ENCODE results near the gene ATOH8.

ATOH8 gene

GRCh38 chr2:85751627-85752026 lies 2.2 kb upstream of the ATOH8 start:
- H2AK5ac ChIP-seq (ENCODE audit: low read length, severe bottlenecking), result no peak overlapping the region
- H3K36me3 ChIP-seq (ENCODE audit: control insufficient read depth in 1 of 2, insufficient read depth in 2 of 2, low read depth in 1 of 2, low read length in 2 of 2), result peaks cover 0 to 3% of the 10 kb centered on the region in 2 experiments
- H2BK12ac ChIP-seq (ENCODE audit: low read length in 2 of 2), result peak overlapping the region in 1 of 2 experiments; percentile 81
- no peak overlapping the region for H3K9ac ChIP-seq (ENCODE audit: low read length)
- no peak overlapping the region for H3K4ac ChIP-seq (ENCODE audit: low read depth in 1 of 2, low read length in 2 of 2)
- H2AFZ ChIP-seq (ENCODE audit: low read depth, low read length), result no peak overlapping the region
- H3K23ac ChIP-seq (ENCODE audit: low read length in 2 of 2), result no peak overlapping the region
- WGBS, result 71% methylated on average over 11 of the region's 11 CpGs
- H3K4me1 ChIP-seq (ENCODE audit: control insufficient read depth, insufficient read depth, low read depth, low read length), result peaks cover 43% of the 10 kb centered on the region
- H4K91ac ChIP-seq (ENCODE audit: low read length), result no peak overlapping the region
- H4K8ac ChIP-seq (ENCODE audit: low read length), result no peak overlapping the region
- peaks cover 21 to 45% of the 10 kb centered on the region in 2 experiments for H3K27me3 ChIP-seq (ENCODE audit: control insufficient read depth in 1 of 2, insufficient read depth in 1 of 2, low read length in 2 of 2)
- no peak overlapping the region for H2BK15ac ChIP-seq (ENCODE audit: low read depth, poor library complexity, severe bottlenecking)
- no peaks in the 10 kb centered on the region for H3K9me3 ChIP-seq (ENCODE audit: control insufficient read depth, low read length)
- H3K79me1 ChIP-seq (replicated peaks; ENCODE audit: low read length, poor library complexity, severe bottlenecking), result peaks cover 3% of the 10 kb centered on the region
- H3K18ac ChIP-seq (ENCODE audit: low read depth in 1 of 2, low read length in 2 of 2), result peak overlapping the region in 1 of 2 experiments; percentile 81
- no peak overlapping the region for H3K27ac ChIP-seq (ENCODE audit: low read length, poor library complexity, severe bottlenecking)
- H3K4me2 ChIP-seq (ENCODE audit: low read length, poor library complexity, severe bottlenecking), result no peak overlapping the region
- no peak overlapping the region for H2BK5ac ChIP-seq (ENCODE audit: low read depth, low read length, poor library complexity, severe bottlenecking)
- H3K4me3 ChIP-seq (ENCODE audit: insufficient read depth in 1 of 2, low read depth in 1 of 2, low read length in 2 of 2), result no peak overlapping the region
- no peak overlapping the region for H2BK120ac ChIP-seq (ENCODE audit: low read depth, low read length)
- DNase-seq, result no peak
- H3K14ac ChIP-seq (ENCODE audit: low read length in 2 of 2), result peak overlapping the region in 1 of 2 experiments; percentile 41

GRCh38 chr2:85753035-85753524 lies 711 bp upstream of the ATOH8 start:
- H2BK5ac ChIP-seq (ENCODE audit: low read depth, low read length, poor library complexity, severe bottlenecking), result no peak overlapping the region
- no peak for DNase-seq
- no peak overlapping the region for H3K23ac ChIP-seq (ENCODE audit: low read length in 2 of 2)
- WGBS, result 7% methylated on average over 29 of the region's 29 CpGs
- H3K4me2 ChIP-seq (ENCODE audit: low read length, poor library complexity, severe bottlenecking), result peak overlapping the region; percentile 96
- H3K27ac ChIP-seq (ENCODE audit: low read length, poor library complexity, severe bottlenecking), result no peak overlapping the region
- H3K4ac ChIP-seq (ENCODE audit: low read depth in 1 of 2, low read length in 2 of 2), result peak overlapping the region; percentile 60 to 74
- peak overlapping the region in 1 of 2 experiments; percentile 46 for H2BK12ac ChIP-seq (ENCODE audit: low read length in 2 of 2)
- peak overlapping the region; percentile 48 for H4K91ac ChIP-seq (ENCODE audit: low read length)
- no peaks in the 10 kb centered on the region for H3K9me3 ChIP-seq (ENCODE audit: control insufficient read depth, low read length)
- H3K4me1 ChIP-seq (ENCODE audit: control insufficient read depth, insufficient read depth, low read depth, low read length), result peaks cover 43% of the 10 kb centered on the region
- H2AK5ac ChIP-seq (ENCODE audit: low read length, severe bottlenecking), result no peak overlapping the region
- peak overlapping the region; percentile 59 to 94 for H3K4me3 ChIP-seq (ENCODE audit: insufficient read depth in 1 of 2, low read depth in 1 of 2, low read length in 2 of 2)
- peaks cover 9 to 45% of the 10 kb centered on the region in 2 experiments for H3K27me3 ChIP-seq (ENCODE audit: control insufficient read depth in 1 of 2, insufficient read depth in 1 of 2, low read length in 2 of 2)
- no peak overlapping the region for H3K14ac ChIP-seq (ENCODE audit: low read length in 2 of 2)
- H2BK15ac ChIP-seq (ENCODE audit: low read depth, poor library complexity, severe bottlenecking), result peak overlapping the region; percentile 98
- H3K18ac ChIP-seq (ENCODE audit: low read depth in 1 of 2, low read length in 2 of 2), result peak overlapping the region; percentile 71 to 87
- peaks cover 3% of the 10 kb centered on the region for H3K79me1 ChIP-seq (replicated peaks; ENCODE audit: low read length, poor library complexity, severe bottlenecking)
- peak overlapping the region; percentile 18 for H2AFZ ChIP-seq (ENCODE audit: low read depth, low read length)
- peak overlapping the region; percentile 91 for H3K9ac ChIP-seq (ENCODE audit: low read length)
- H2BK120ac ChIP-seq (ENCODE audit: low read depth, low read length), result peak overlapping the region; percentile 50
- peak overlapping the region; percentile 29 for H4K8ac ChIP-seq (ENCODE audit: low read length)
- H3K36me3 ChIP-seq (ENCODE audit: control insufficient read depth in 1 of 2, insufficient read depth in 2 of 2, low read depth in 1 of 2, low read length in 2 of 2), result peaks cover 0 to 3% of the 10 kb centered on the region in 2 experiments

- DNase-seq, result peak; percentile 68
- H3K18ac ChIP-seq (ENCODE audit: low read depth in 1 of 2, low read length in 2 of 2), result peak overlapping the region; percentile 88 to 93
Measured at GRCh38 chr2:85754313-85755095, 713 bp downstream of the ATOH8 start.

More at GRCh38 chr2:85754313-85755095, 713 bp downstream of the ATOH8 start:
- Histone ChIP-seq H3K36me3 (ENCODE audit: control insufficient read depth in 1 of 2, insufficient read depth in 2 of 2, low read depth in 1 of 2, low read length in 2 of 2) (peaks cover 0 to 3% of the 10 kb centered on the region in 2 experiments), H3K4me2 (ENCODE audit: low read length, poor library complexity, severe bottlenecking) (peak overlapping the region; percentile 96), H3K9me3 (ENCODE audit: control insufficient read depth, low read length) (no peaks in the 10 kb centered on the region), H3K79me1 (replicated peaks; ENCODE audit: low read length, poor library complexity, severe bottlenecking) (peaks cover 3% of the 10 kb centered on the region), H2BK12ac (ENCODE audit: low read length in 2 of 2) (peak overlapping the region; percentile 18 to 88), H4K8ac (ENCODE audit: low read length) (peak overlapping the region; percentile 72), H2BK5ac (ENCODE audit: low read depth, low read length, poor library complexity, severe bottlenecking) (no peak overlapping the region), H2AK5ac (ENCODE audit: low read length, severe bottlenecking) (no peak overlapping the region), H3K14ac (ENCODE audit: low read length in 2 of 2) (peak overlapping the region in 1 of 2 experiments; percentile 80), H3K4ac (ENCODE audit: low read depth in 1 of 2, low read length in 2 of 2) (peak overlapping the region; percentile 48 to 96), H3K4me1 (ENCODE audit: control insufficient read depth, insufficient read depth, low read depth, low read length) (peaks cover 38% of the 10 kb centered on the region), H2BK120ac (ENCODE audit: low read depth, low read length) (peak overlapping the region; percentile 83), H2BK15ac (ENCODE audit: low read depth, poor library complexity, severe bottlenecking) (peak overlapping the region; percentile 92), H3K23ac (ENCODE audit: low read length in 2 of 2) (peak overlapping the region in 1 of 2 experiments; percentile 14), H3K27ac (ENCODE audit: low read length, poor library complexity, severe bottlenecking) (no peak overlapping the region), H3K9ac (ENCODE audit: low read length) (peak overlapping the region; percentile 91), H2AFZ (ENCODE audit: low read depth, low read length) (no peak overlapping the region), H3K27me3 (ENCODE audit: control insufficient read depth in 1 of 2, insufficient read depth in 1 of 2, low read length in 2 of 2) (peaks cover 4 to 45% of the 10 kb centered on the region in 2 experiments), H4K91ac (ENCODE audit: low read length) (peak overlapping the region; percentile 75), H3K4me3 (ENCODE audit: insufficient read depth in 1 of 2, low read depth in 1 of 2, low read length in 2 of 2) (peak overlapping the region; percentile 59 to 94)
- under 1% methylated on average over 86 of the region's 93 CpGs for WGBS

All from mesenchymal stem cell (in vitro differentiated cells and primary cell).